Bronchial epithelial cell (primary cell): ENCODE measurements around the gene ZNF185. TPM values are rescaled to one million over a fixed set of nuclear protein-coding genes. Genes with fewer than 3 reads are reported as not detected.

Source experiments
- DNase-seq: peaks from one replicate; pipeline ENCODE4 v3.0.0-alpha.2; 2010; ENCODE audit warnings: low read depth
- FAIRE-seq: peaks from 2 replicates; lab custom pipeline; 2011; peaks lifted over from hg19 to GRCh38; lab: Jason Lieb, UNC
- H3K27me3 ChIP-seq: 2 replicates; pipeline ENCODE4 v1.5.1; 2011; ENCODE audit warnings: low read length; ENCODE audit not compliant: control insufficient read depth, insufficient read depth
- H3K36me3 ChIP-seq: 2 replicates; pipeline ENCODE4 v1.5.1; 2011; ENCODE audit warnings: low read length; ENCODE audit not compliant: control insufficient read depth, insufficient read depth
- H3K4me3 ChIP-seq: 2 replicates; pipeline ENCODE4 v1.5.1; 2011; ENCODE audit warnings: mild to moderate bottlenecking, low read depth, low read length, control low read depth
- CTCF ChIP-seq: IDR thresholded peaks from 2 replicates; pipeline ENCODE4 v1.5.1; 2011; ENCODE audit warnings: mild to moderate bottlenecking, moderate library complexity, low read length, control low read depth, inconsistent platforms; ENCODE audit not compliant: insufficient read depth, severe bottlenecking
- total RNA-seq: library from RNA; depleted of rRNA; stranded (reverse); fragments of >200 nt; gene quantifications from 2 replicates; pipeline ENCODE4 v1.2.1, GENCODE V29; 2014

The ZNF185 gene
- total RNA-seq, 1 donor from 2014 or later: 93.5 TPM

DNA sequence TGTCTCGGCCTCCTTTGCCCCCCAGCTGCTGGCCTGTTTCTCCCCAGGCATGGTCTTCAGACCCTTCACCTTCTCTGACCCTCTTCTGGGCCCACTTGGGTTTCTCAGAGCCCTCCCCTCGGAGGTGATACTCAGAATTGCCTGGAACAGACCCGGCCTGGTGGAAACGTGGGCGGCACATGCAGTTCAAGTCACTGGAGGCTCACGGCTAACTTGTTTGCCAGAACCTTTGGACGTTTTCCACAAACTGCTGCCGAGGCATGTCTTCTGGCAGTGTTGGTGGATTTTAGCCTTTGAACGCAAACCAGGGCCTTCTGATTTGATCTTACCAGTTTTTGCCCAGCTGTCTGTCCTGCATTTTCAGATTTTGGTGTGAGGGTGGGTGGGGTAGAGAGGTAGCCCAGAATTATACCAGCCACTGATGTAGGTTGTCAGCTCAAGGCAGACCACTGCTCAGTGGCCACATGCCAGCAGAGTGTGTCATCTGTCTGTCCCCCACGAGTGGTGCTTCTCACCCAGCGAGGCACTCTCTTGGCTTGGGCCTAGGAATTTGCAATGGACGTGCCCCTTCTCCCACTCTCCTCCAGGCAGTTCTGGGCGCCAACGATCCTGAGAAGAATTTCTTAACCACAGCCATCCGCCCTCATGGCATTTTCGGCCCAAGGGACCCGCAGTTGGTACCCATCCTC, 32.5 kb upstream of the ZNF185 start:
- Histone ChIP-seq H3K27me3 (no peaks in the 10 kb centered on the region), H3K4me3 (no peak overlapping the region), H3K36me3 (peaks cover 11% of the 10 kb centered on the region)
- FAIRE-seq (no peak), DNase-seq (no peak)
- no peak for TF ChIP-seq CTCF

DNA sequence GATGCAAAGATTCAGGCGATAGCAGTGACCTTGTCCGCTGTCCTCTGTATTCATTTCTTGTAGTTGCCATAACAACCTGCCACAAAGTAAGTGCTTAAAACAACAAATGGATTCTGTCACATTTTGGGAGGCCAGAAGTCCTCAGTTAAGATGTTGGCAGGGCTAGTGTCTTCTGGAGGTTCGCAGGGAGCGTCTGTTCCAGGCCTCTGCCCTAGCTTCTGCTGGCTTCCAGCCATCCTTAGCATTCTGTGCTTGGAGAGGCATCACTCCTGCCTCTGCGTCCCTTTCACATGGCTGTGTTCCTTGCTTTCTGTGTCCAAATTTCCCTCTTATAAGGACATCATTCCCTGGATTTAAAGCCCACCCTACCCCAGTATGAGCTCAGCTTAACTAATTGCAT, 31.5 kb upstream of the ZNF185 start:
- DNase-seq (no peak), FAIRE-seq (no peak)
- Histone ChIP-seq H3K27me3 (no peaks in the 10 kb centered on the region), H3K4me3 (no peak overlapping the region), H3K36me3 (peaks cover 11% of the 10 kb centered on the region)
- no peak for TF ChIP-seq CTCF

DNA sequence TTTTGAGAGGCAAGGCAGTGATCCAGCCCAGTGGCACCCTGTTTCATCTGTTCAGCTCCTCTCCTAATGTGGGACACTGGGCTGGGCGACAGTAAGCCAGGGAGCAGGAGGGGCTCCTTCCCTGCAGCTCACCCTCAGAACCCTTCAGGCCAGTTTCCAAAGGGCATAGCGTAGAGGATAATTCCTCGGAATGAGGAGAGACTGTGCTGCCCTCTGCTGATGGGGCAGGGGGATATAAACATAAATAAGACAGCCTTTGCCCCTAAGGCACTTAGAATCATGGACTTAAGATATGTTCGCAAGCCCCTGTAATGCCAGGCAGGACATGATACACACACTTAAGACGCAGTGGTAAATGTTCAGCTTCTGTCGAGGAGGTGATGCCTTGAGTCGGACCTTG, 27.9 kb upstream of the ZNF185 start:
- TF ChIP-seq CTCF: no peak
- Histone ChIP-seq H3K36me3 (peaks cover 10% of the 10 kb centered on the region), H3K4me3 (no peak overlapping the region), H3K27me3 (no peaks in the 10 kb centered on the region)
- FAIRE-seq (no peak), DNase-seq (no peak)

GRCh38 chrX:152871260-152871659, 26.6 kb upstream of the ZNF185 start:
- Histone ChIP-seq H3K4me3 (no peak overlapping the region), H3K27me3 (no peaks in the 10 kb centered on the region), H3K36me3 (peaks cover 8% of the 10 kb centered on the region)
- FAIRE-seq (no peak), DNase-seq (no peak)
- no peak for TF ChIP-seq CTCF

- no peaks in the 10 kb centered on the region for H3K27me3 ChIP-seq
- FAIRE-seq: no peak
- peaks cover 3% of the 10 kb centered on the region for H3K36me3 ChIP-seq
- no peak for DNase-seq
- TF ChIP-seq CTCF: no peak
- H3K4me3 ChIP-seq: no peak overlapping the region
These were observed 25.3 kb upstream of the ZNF185 start for GRCh38 chrX:152872522-152872921.

DNA sequence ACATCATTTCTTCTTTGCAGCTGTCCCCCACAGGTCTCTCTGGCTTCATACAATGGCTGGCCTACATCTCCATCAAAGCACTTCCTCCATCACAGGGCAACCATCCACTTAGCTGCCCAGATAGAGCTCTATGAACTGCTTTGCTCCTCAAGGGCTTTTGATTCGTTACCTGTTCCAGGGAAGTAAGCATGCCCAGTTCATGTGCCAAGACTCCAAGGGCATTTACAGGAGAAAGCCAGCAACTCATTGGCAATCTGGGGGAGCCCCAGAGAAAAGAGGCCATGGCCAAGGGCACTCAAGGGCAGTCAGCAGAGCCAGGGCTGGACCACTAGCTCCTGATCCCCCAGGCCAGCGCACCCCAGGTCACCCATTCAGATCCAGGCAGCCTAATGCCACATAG, 24.5 kb upstream of the ZNF185 start:
- TF ChIP-seq CTCF: no peak
- Histone ChIP-seq H3K27me3 (no peaks in the 10 kb centered on the region), H3K4me3 (no peak overlapping the region), H3K36me3 (peaks cover 2% of the 10 kb centered on the region)
- no peak for FAIRE-seq
- DNase-seq: no peak
